HG02678 (cell line): Measurements from ENCODE around the gene C1orf159.
"Not testable (repeated sequence)": the region's sequence is repeated elsewhere in the genome, so short reads cannot be mapped to it uniquely, and the experiment has no call there.

ENCODE experiments used
- ATAC-seq: cut with Tn5 transposase; IDR thresholded peaks from one replicate; pipeline ENCODE4 v1.9.1; 2021; ENCODE audit warnings: mild to moderate bottlenecking, moderate library complexity; ENCODE audit not compliant: unreplicated experiment

C1orf159 gene

DNA sequence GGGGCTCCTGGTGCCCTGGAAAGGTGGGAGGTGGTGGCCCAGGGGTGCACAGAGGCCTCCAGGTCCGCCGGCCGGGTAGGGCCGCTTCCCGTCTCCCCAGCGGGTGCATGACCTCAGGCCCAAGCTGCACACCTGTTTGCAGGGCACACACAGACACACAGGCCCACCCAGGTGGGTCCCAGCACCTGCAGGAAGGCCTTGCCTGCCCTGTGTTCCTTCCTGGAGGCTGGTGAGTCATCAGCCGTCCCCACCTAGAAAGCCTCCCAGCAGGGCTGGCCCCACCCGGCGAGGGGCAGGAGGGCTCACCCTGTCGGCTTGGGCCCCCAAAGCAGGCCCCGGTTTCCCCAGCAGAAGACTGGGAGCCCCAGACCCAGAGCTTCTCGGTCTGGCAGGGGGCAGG lies 34.2 kb upstream of the C1orf159 start:
- ATAC-seq: no peak

- no peak for ATAC-seq
These were observed 33.5 kb upstream of the C1orf159 start for GRCh38 chr1:1149416-1149815.

DNA sequence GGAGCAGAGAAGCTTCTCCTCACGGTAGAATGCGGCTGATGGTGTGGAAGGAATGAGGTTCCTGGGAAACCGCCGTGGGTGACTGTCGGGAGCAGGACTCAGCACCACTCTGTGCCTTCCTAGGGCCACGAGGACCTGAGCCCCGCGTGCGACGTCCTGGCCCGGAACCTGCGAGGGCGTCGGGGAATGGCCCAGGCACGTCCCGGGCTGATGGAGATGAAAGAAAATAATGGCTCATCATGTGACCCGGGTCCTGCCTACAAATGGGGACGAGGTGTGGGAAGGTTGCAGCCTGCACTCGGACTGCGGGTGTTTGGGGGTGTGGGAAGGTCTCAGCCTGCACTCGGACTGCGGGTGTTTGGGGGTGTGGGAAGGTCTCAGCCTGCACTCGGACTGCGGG lies 32.7 kb upstream of the C1orf159 start:
- ATAC-seq: no peak

- no peak for ATAC-seq
These were observed 32.2 kb upstream of the C1orf159 start for GRCh38 chr1:1148061-1148460.

DNA sequence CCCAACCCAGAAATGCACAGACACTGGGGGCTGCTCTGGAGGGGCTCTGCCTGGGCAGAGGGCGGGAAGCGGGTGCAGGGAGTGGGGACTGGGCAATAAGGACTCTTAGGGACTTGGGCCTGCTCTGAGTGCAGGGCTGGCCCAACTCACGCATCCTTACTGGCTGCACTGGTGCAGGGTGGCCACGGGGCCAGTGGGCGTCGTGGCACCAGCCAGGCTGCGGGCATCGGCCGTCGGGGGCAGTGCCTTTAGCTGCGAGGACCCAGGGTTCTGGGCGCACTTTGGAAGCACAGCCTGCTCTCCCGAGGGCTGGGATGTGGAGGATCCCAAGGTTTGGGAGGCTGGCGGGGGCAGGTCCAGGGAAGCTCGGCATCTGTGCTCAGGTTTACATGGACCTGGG lies 30.7 kb upstream of the C1orf159 start:
- ATAC-seq: no peak

DNA sequence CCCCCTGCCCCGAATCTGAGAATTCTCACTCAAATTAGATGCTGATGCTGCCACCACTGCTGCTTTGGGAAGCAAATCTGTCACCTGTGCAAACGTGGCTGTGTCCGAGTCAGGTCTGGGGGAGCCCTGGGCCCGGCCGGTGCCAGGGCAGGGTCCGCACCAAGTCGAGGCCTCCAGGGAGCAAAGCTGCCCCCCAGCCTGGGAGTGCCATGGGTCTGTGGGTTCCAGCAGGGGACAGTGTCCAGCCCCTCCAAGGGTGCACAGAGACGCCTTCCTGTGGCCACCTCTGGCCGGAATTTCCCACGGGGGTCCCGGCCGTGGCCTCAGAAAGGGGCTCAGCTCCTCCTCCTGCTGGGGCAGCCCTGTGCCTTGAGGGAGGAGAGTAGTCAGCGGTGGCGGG lies 30.1 kb upstream of the C1orf159 start:
- no peak for ATAC-seq

DNA sequence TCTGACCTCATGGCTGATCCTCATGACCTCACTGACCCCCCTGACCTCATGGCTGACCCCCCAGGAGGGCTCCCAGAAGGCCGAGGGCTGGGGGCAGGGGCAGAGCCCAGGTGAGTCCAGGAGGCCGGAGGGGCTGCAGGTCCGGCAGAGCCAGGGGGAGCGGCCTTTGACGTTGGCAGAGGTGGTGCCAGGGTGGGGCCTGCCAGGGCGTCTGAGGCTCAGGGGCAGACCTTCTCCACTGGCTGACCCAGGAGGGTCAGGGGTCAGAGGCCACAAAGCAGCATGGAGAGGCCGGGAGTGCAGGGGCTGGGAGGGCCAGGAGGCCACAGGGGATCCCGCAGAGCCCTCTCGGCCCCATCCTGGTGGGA lies 29.6 kb upstream of the C1orf159 start:
- no peak for ATAC-seq

- no peak for ATAC-seq
These were observed 29.1 kb upstream of the C1orf159 start for GRCh38 chr1:1144843-1145546.

DNA sequence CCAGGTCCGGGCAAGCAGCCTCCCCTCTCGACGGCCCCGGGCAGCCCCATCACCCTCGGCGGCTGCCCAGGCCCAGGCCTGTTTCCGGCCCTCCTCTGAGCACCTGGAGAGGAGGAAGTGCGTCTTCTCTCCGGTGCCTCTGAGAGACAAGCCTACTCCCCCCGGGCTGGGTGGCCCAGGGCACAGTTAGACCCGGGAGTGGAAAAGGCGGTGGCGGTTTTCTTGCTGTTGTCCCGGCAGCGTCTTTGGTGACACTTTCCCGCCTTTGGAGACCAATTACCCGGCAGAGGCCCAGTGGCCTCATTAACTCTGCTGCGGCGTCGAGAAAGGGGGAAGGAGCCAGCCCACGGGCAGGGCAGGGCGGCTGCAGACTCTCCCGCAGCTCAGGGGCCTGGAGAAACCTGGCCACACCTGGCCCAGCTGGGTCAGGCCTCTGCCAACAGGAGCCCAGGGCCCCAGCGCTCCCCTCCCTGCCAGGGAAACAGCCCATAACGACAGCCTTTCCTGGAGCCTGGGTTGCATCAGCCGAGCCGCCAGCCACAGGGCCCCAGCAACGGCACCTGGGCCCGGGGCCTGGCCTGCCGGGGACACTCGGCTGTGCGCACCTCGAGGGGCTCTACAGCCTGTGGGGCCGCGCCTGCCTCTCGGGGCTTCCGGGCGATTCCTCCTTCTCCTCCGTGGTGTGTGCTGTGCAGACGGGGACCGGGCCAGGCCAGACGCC lies 28.4 kb upstream of the C1orf159 start:
- ATAC-seq: peak; percentile 49

GRCh38 chr1:1143636-1144035 lies 27.7 kb upstream of the C1orf159 start:
- ATAC-seq: no peak

- no peak for ATAC-seq
These were observed 27.0 kb upstream of the C1orf159 start for GRCh38 chr1:1142844-1143243.

GRCh38 chr1:1142352-1142751 lies 26.5 kb upstream of the C1orf159 start:
- not testable (repeated sequence) for ATAC-seq

- no peak for ATAC-seq
These were observed 26.0 kb upstream of the C1orf159 start for GRCh38 chr1:1141911-1142250.

DNA sequence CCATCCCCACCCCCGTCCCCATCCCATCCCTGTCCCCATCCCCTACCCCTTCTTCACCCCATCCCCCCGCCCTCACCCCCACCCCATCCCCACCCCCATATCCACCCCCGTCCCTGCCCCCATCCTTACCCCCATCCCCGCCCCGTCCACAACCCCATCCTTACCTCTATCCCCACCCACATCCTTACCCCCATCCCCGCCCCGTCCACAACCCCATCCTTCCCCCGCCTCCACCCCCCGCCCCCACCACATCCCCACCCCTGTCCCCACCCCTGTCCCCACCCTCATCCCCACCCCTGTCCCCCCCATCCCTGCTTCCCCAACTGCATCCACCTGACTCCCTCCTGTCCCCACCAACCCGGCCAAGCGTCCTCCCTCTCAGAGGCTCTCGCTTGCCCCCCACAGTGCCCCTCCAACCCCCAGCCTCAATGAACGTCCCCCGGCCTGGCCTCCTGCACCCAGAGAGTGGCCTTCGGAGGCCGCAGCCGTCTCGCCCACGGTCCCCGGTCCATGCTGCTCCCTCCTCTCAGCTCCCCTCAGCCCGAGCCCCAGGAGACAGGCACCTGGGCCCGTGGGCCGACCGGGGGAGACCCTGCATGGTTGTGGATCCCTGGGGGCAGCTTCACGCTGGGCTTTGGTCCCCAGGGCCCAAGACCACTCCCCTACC lies 25.5 kb upstream of the C1orf159 start:
- no peak for ATAC-seq

- ATAC-seq: no peak
These were observed 24.8 kb upstream of the C1orf159 start for GRCh38 chr1:1140673-1141072.

GRCh38 chr1:1137256-1138045 lies 21.6 kb upstream of the C1orf159 start:
- peak; percentile 69 for ATAC-seq

GRCh38 chr1:1136547-1137230 lies 20.8 kb upstream of the C1orf159 start:
- peak; percentile 31 for ATAC-seq

DNA sequence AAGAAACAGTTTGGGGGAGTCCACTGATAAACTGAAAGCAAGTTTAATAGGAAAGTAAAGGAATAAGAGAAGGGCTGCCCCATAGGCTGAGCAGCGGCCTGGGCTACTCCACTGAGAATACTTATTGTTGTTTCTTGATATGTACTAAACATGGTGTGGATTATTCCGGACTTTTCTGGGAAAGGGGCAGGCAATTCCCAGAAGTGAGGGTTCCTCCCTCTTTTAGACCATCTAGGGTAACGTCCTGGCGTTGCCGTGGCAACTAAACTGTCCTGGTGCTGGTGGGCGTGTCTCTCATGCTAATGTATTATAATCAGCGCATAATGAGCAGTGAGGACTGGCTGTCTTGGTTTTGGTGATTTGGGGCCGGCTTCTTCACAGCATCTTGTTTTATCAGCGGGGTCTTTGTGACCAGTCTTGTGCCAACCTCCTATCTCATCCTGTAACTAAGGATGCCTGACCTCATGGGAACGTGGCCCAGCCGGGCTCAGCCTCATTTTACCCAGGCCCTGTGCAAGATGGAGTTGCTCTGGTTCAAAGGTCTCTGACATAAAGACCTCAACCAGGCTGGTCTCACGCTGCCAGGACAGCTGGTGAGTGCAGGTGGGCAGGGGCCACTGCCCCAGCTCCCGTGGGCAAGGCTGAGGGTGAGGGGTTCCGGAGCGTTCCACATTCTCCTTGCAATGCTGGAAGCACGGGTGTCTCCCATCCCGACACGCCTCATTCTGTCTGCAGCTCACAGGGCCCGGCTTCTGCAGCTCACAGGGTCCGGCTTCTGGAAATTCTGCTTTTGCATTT lies 19.6 kb upstream of the C1orf159 start:
- ATAC-seq: no peak

- ATAC-seq: no peak
These were observed 18.5 kb upstream of the C1orf159 start for GRCh38 chr1:1134300-1134970.
